Gastrocnemius medialis (tissue), 4 donors: ENCODE measurements around the gene MSL1. TPM values are rescaled to one million over a fixed set of nuclear protein-coding genes. Genes with fewer than 3 reads are reported as not detected.

Source experiments
- ATAC-seq, 2 donors: fragments of 150-250 bp; one replicate each; pipeline ENCODE4 v1.9.1; 2016
- DNase-seq, 2 donors: peaks; one replicate each; pipeline ENCODE4 v3.0.0-alpha.2; 2019
- H3K27ac ChIP-seq, 4 donors: fragments of 200-600 bp; sonication (generic); 1 replicate in 1 of 4; 2 replicates in 3 of 4; pipeline ENCODE4 v1.5.1; 2016 to 2018; ENCODE audit warnings: mild to moderate bottlenecking in 2 of 4, moderate library complexity in 1 of 4
- H3K27me3 ChIP-seq, 3 donors: fragments of 200-600 bp; sonication (generic) in 2 of 3; 1 replicate in 1 of 3; 2 replicates in 2 of 3; pipeline versions ENCODE4 v1.5.1 to v1.6.0; 2016 to 2019; ENCODE audit warnings: mild to moderate bottlenecking in 1 of 3, moderate library complexity in 1 of 3
- H3K36me3 ChIP-seq, 2 donors: fragments of 200-600 bp; sonication (generic) in 1 of 2; one replicate each; pipeline ENCODE4 v1.5.1; 2017 to 2018
- H3K4me1 ChIP-seq, 2 donors: fragments of 200-600 bp; sonication (generic) in 1 of 2; one replicate each; pipeline ENCODE4 v1.5.1; 2016 to 2017; ENCODE audit warnings: mild to moderate bottlenecking in 2 of 2
- H3K4me3 ChIP-seq, 4 donors: fragments of 200-600 bp; sonication (generic) in 3 of 4; 1 replicate in 1 of 4; 2 replicates in 3 of 4; pipeline ENCODE4 v1.5.1; 2016 to 2019; ENCODE audit warnings: mild to moderate bottlenecking in 2 of 4
- H3K9me3 ChIP-seq, 3 donors: fragments of 200-600 bp; sonication (generic) in 2 of 3; 1 replicate in 1 of 3; 2 replicates in 2 of 3; pipeline ENCODE4 v1.5.1; 2016 to 2019
- POLR2A ChIP-seq, 2 donors: fragments of 450-650 bp; IDR thresholded peaks; one replicate each; pipeline ENCODE4 v1.6.1; 2017; ENCODE audit warnings: antibody characterized with exemption in 2 of 2, mild to moderate bottlenecking in 2 of 2, moderate library complexity in 2 of 2
- in situ Hi-C, 4 donors: fragments of 200-750 bp; cut with MboI; loops; one replicate each; pipeline versions ENCODE4 v1.15.0 to v1.8.0; 2017; ENCODE audit warnings: low sequenced_read_pairs in 4 of 4
- intact Hi-C: fragments of 100-400 bp; cut with DNase I; formaldehyde crosslinking; loops from one replicate; pipeline ENCODE4 v1.15.1; 2023; ENCODE audit warnings: low total_unique reads
- total RNA-seq, 4 donors: library from RNA; depleted of rRNA; stranded (reverse); fragments of >200 nt; gene quantifications; one replicate each; pipeline versions ENCODE4 v1.1.0 to v1.2.3, GENCODE V29; 2016
- TF ChIP-seq, protein P1 (sequence below), 5 experiments: fragments of 450-650 bp in 3 of 5; fragments of 200-600 bp in 2 of 5; sonication (generic) in 2 of 5; IDR thresholded peaks in 4 of 5; conservative IDR thresholded peaks in 1 of 5; 1 replicate in 4 of 5; 2 replicates in 1 of 5; pipeline ENCODE4 v1.5.1; 2016 to 2019; ENCODE audit warnings: antibody characterized with exemption in 5 of 5, mild to moderate bottlenecking in 3 of 5, moderate library complexity in 3 of 5

Gene MSL1
- total RNA-seq, 4 donors from 2014 or later: 75.7 to 96.3 (median 85.9) TPM

GRCh38 chr17:40168262-40168832 lies 46.6 kb downstream of the MSL1 start:
- Histone ChIP-seq H3K4me1 (no peaks in the 10 kb centered on the region), H3K36me3 (peaks cover 2 to 85% of the 10 kb centered on the region in 2 donors), H3K9me3 (no peaks in the 10 kb centered on the region), H3K27me3 (no peaks in the 10 kb centered on the region), H3K27ac (peak overlapping the region in 3 of 4 donors; percentile 11 to 48 (median 48)), H3K4me3 (no peak overlapping the region)
- TF ChIP-seq, protein P1, sequence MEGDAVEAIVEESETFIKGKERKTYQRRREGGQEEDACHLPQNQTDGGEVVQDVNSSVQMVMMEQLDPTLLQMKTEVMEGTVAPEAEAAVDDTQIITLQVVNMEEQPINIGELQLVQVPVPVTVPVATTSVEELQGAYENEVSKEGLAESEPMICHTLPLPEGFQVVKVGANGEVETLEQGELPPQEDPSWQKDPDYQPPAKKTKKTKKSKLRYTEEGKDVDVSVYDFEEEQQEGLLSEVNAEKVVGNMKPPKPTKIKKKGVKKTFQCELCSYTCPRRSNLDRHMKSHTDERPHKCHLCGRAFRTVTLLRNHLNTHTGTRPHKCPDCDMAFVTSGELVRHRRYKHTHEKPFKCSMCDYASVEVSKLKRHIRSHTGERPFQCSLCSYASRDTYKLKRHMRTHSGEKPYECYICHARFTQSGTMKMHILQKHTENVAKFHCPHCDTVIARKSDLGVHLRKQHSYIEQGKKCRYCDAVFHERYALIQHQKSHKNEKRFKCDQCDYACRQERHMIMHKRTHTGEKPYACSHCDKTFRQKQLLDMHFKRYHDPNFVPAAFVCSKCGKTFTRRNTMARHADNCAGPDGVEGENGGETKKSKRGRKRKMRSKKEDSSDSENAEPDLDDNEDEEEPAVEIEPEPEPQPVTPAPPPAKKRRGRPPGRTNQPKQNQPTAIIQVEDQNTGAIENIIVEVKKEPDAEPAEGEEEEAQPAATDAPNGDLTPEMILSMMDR (IDR thresholded peaks at IDR 0.05 in 4 of 5, conservative IDR thresholded peaks at IDR 0.05 in 1 of 5): peak; percentile 76 to 84 (median 81)
- no peak for TF ChIP-seq POLR2A (IDR thresholded peaks at IDR 0.05)
- in situ Hi-C loops (loop anchor here in 3 of 4 donors (5.0 to 25.0 kb wide), 4 partner anchors 54 to 131 kb away; no protein-coding TSS in a partner anchor), intact Hi-C loops (loop anchor here (1.0 to 5.0 kb wide), 3 partner anchors 55 to 156 kb away; partner anchors contain the start of gene THRA)
- DNase-seq (no peak), ATAC-seq (peak; percentile 76 to 81)

GRCh38 chr17:40170325-40170724 lies 48.6 kb downstream of the MSL1 start:
- Histone ChIP-seq H3K36me3 (peaks cover 2 to 80% of the 10 kb centered on the region in 2 donors), H3K4me3 (no peak overlapping the region), H3K27me3 (no peaks in the 10 kb centered on the region), H3K9me3 (no peaks in the 10 kb centered on the region), H3K4me1 (no peaks in the 10 kb centered on the region), H3K27ac (no peak overlapping the region)
- no peak for DNase-seq
- ATAC-seq: no peak
- TF ChIP-seq POLR2A (IDR thresholded peaks at IDR 0.05): no peak
- TF ChIP-seq, protein P1 (IDR thresholded peaks at IDR 0.05 in 4 of 5, conservative IDR thresholded peaks at IDR 0.05 in 1 of 5): no peak
- intact Hi-C loops (no loop called here), in situ Hi-C loops (loop anchor here in 1 of 4 donors (25.0 kb wide), 1 partner anchor 133 kb away; no protein-coding TSS in a partner anchor)

- Histone ChIP-seq H3K4me1 (no peaks in the 10 kb centered on the region), H3K27ac (peak overlapping the region in 1 of 4 donors; percentile 29), H3K36me3 (peaks cover 2 to 77% of the 10 kb centered on the region in 2 donors), H3K9me3 (no peaks in the 10 kb centered on the region), H3K4me3 (no peak overlapping the region), H3K27me3 (no peaks in the 10 kb centered on the region)
- ATAC-seq (no peak), DNase-seq (no peak)
- TF ChIP-seq POLR2A (IDR thresholded peaks at IDR 0.05): no peak
- TF ChIP-seq, protein P1 (IDR thresholded peaks at IDR 0.05 in 4 of 5, conservative IDR thresholded peaks at IDR 0.05 in 1 of 5): no peak
- in situ Hi-C loops (loop anchor here in 1 of 4 donors (25.0 kb wide), 1 partner anchor 134 kb away; no protein-coding TSS in a partner anchor), intact Hi-C loops (no loop called here)
These were observed 50.0 kb downstream of the MSL1 start for GRCh38 chr17:40171750-40172149.

GRCh38 chr17:40173091-40173777 lies 51.5 kb downstream of the MSL1 start:
- ATAC-seq (no peak), DNase-seq (no peak)
- intact Hi-C loops: no loop called here
- no peaks in the 10 kb centered on the region for H3K27me3 ChIP-seq
- H3K4me3 ChIP-seq: no peak overlapping the region
- peaks cover 2 to 62% of the 10 kb centered on the region in 2 donors for H3K36me3 ChIP-seq
- H3K4me1 ChIP-seq: no peaks in the 10 kb centered on the region
- in situ Hi-C loops: loop anchor here in 1 of 4 donors (25.0 kb wide), 1 partner anchor 136 kb away; no protein-coding TSS in a partner anchor
- TF ChIP-seq POLR2A (IDR thresholded peaks at IDR 0.05): no peak
- TF ChIP-seq, protein P1 (IDR thresholded peaks at IDR 0.05 in 4 of 5, conservative IDR thresholded peaks at IDR 0.05 in 1 of 5): no peak
- no peaks in the 10 kb centered on the region for H3K9me3 ChIP-seq
- H3K27ac ChIP-seq: no peak overlapping the region
